Thyroid gland (tissue), 4 donors: ENCODE data around the gene ULK4. TPM values are rescaled to one million over a fixed set of nuclear protein-coding genes. Genes with fewer than 3 reads are reported as not detected.
"Not testable (repeated sequence)": the region's sequence is repeated elsewhere in the genome, so short reads cannot be mapped to it uniquely, and the experiment has no call there.

Experiments used
- DNase-seq, 2 donors: peaks; one replicate each; pipeline ENCODE4 v3.0.0-alpha.2; 2019
- H3K27ac ChIP-seq, 3 donors: fragments of 200-600 bp; sonication (generic); 1 replicate in 2 of 3; 2 replicates in 1 of 3; pipeline ENCODE4 v1.5.1; 2016 to 2019; ENCODE audit warnings: mild to moderate bottlenecking in 1 of 3, moderate library complexity in 1 of 3
- H3K27me3 ChIP-seq: fragments of 200-600 bp; sonication (generic); one replicate; pipeline ENCODE4 v1.5.1; 2019
- H3K36me3 ChIP-seq, 2 donors: fragments of 200-600 bp; sonication (generic); one replicate each; pipeline ENCODE4 v1.5.1; 2016 to 2019
- H3K4me1 ChIP-seq, 2 donors: fragments of 200-600 bp; sonication (generic); one replicate each; pipeline ENCODE4 v1.5.1; 2017 to 2019
- H3K4me3 ChIP-seq, 3 donors: fragments of 200-600 bp; sonication (generic); replicated peaks in 1 of 3; 1 replicate in 2 of 3; 2 replicates in 1 of 3; pipeline ENCODE4 v1.5.1; 2016; ENCODE audit warnings: mild to moderate bottlenecking in 1 of 3
- H3K9me3 ChIP-seq: fragments of 200-600 bp; sonication (generic); one replicate; pipeline ENCODE4 v1.5.1; 2017
- CTCF ChIP-seq, 6 experiments: fragments of 200-600 bp in 3 of 6; fragments of 450-650 bp in 3 of 6; sonication (generic) in 3 of 6; IDR thresholded peaks; one replicate each; pipeline ENCODE4 v1.5.1; 2016 to 2019; ENCODE audit warnings: antibody characterized with exemption in 6 of 6, mild to moderate bottlenecking in 2 of 6, inconsistent platforms in 1 of 6, moderate library complexity in 1 of 6
- POLR2A ChIP-seq, 2 donors: fragments of 450-650 bp; IDR thresholded peaks; one replicate each; pipeline ENCODE4 v1.6.1; 2017; ENCODE audit warnings: antibody characterized with exemption in 2 of 2, mild to moderate bottlenecking in 2 of 2, moderate library complexity in 1 of 2
- WGBS, 2 donors: methylation state at CpG; one replicate each; pipeline ENCODE4 v1.1.5; 2017; 5-methylcytosine and 5-hydroxymethylcytosine counted together
- intact Hi-C: fragments of 100-400 bp; cut with DNase I; formaldehyde crosslinking; loops from one replicate; pipeline ENCODE4 v1.15.1; 2023
- total RNA-seq, 4 donors: library from RNA; depleted of rRNA; stranded (reverse); fragments of >200 nt; gene quantifications; one replicate each; pipeline ENCODE4 v1.2.3, GENCODE V29; 2016

Gene ULK4
- total RNA-seq, 4 donors from 2014 or later, result 18.7 to 58.2 (median 43.3) TPM

GRCh38 chr3:41845826-41846225 is 116.1 kb downstream of the ULK4 start:
- Histone ChIP-seq H3K36me3 (no peaks in the 10 kb centered on the region), H3K27me3 (no peaks in the 10 kb centered on the region), H3K4me3 (no peak overlapping the region), H3K9me3 (no peaks in the 10 kb centered on the region), H3K27ac (no peak overlapping the region), H3K4me1 (no peaks in the 10 kb centered on the region)
- intact Hi-C loops, result no loop called here
- DNase-seq, result no peak
- no peak for TF ChIP-seq POLR2A (IDR thresholded peaks at IDR 0.05)
- no peak for TF ChIP-seq CTCF (IDR thresholded peaks at IDR 0.05)
- 91 to 93% methylated on average over 1 of the region's 1 CpG for WGBS, 2 donors

GRCh38 chr3:41844256-41844655 is 117.6 kb downstream of the ULK4 start:
- WGBS, 2 donors, result 96 to 98% methylated on average over 13 to 21 of the region's 24 CpGs
- H3K36me3 ChIP-seq, H3K27me3 ChIP-seq, DNase-seq, H3K9me3 ChIP-seq, H3K4me3 ChIP-seq, intact Hi-C loops, H3K4me1 ChIP-seq, H3K27ac ChIP-seq: not testable (repeated sequence)

- 96 to 97% methylated on average over 9 to 38 of the region's 52 CpGs for WGBS, 2 donors
- H3K4me3 ChIP-seq, H3K36me3 ChIP-seq, H3K4me1 ChIP-seq, H3K27ac ChIP-seq, DNase-seq, intact Hi-C loops, H3K9me3 ChIP-seq, H3K27me3 ChIP-seq: not testable (repeated sequence)
Measured at GRCh38 chr3:41840936-41841668, 120.8 kb downstream of the ULK4 start.

- intact Hi-C loops, result no loop called here
- WGBS, 2 donors, result 75 to 87% methylated on average over 11 of the region's 11 CpGs
- Histone ChIP-seq H3K36me3 (no peaks in the 10 kb centered on the region), H3K9me3 (no peaks in the 10 kb centered on the region), H3K4me3 (no peak overlapping the region), H3K4me1 (no peaks in the 10 kb centered on the region), H3K27me3 (no peaks in the 10 kb centered on the region), H3K27ac (no peak overlapping the region)
- DNase-seq, result no peak
- TF ChIP-seq CTCF (IDR thresholded peaks at IDR 0.05), result no peak
- TF ChIP-seq POLR2A (IDR thresholded peaks at IDR 0.05), result no peak
Measured at GRCh38 chr3:41836360-41837134, 125.4 kb downstream of the ULK4 start.

GRCh38 chr3:41833628-41834027 is 128.3 kb downstream of the ULK4 start:
- no peaks in the 10 kb centered on the region for H3K27me3 ChIP-seq
- H3K4me1 ChIP-seq, result no peaks in the 10 kb centered on the region
- H3K4me3 ChIP-seq, result no peak overlapping the region
- H3K36me3 ChIP-seq, result no peaks in the 10 kb centered on the region
- no peak for DNase-seq
- H3K27ac ChIP-seq, result no peak overlapping the region
- no peaks in the 10 kb centered on the region for H3K9me3 ChIP-seq
- WGBS, 2 donors, result 90 to 98% methylated on average over 3 of the region's 3 CpGs
- TF ChIP-seq CTCF (IDR thresholded peaks at IDR 0.05) (no peak), POLR2A (IDR thresholded peaks at IDR 0.05) (no peak)
- intact Hi-C loops, result no loop called here

- Histone ChIP-seq H3K9me3 (no peaks in the 10 kb centered on the region), H3K27ac (no peak overlapping the region), H3K4me3 (no peak overlapping the region), H3K4me1 (no peaks in the 10 kb centered on the region), H3K27me3 (no peaks in the 10 kb centered on the region), H3K36me3 (no peaks in the 10 kb centered on the region)
- TF ChIP-seq POLR2A (IDR thresholded peaks at IDR 0.05), result no peak
- DNase-seq, result no peak
- intact Hi-C loops, result no loop called here
- WGBS, 2 donors, result 62 to 73% methylated on average over 3 of the region's 3 CpGs
Measured at GRCh38 chr3:41819236-41819635, 142.7 kb downstream of the ULK4 start.
